ENCODE measurements around the gene CDH4. TPM values are rescaled to one million over a fixed set of nuclear protein-coding genes. Genes with fewer than 3 reads are reported as not detected.

Gene CDH4
- total and polyA plus RNA-seq, 2 of the 4 experiments (the other 2 are of a cell fraction), result 1.6 to 3.5 TPM

GRCh38 chr20:61705386-61706258 lies 453.6 kb downstream of the CDH4 start:
- no peak overlapping the region for H4K8ac ChIP-seq (ENCODE audit: low read depth in 2 of 2, low read length in 2 of 2)
- H3K9me1 ChIP-seq (ENCODE audit: insufficient read depth, low read length), result no peaks in the 10 kb centered on the region
- no peak overlapping the region for H3K4ac ChIP-seq (ENCODE audit: low read depth, low read length)
- no peak overlapping the region for H3K56ac ChIP-seq (ENCODE audit: extremely low read depth, insufficient read depth, low read length)
- no peak overlapping the region for H2AK5ac ChIP-seq (ENCODE audit: low read depth, low read length)
- in situ Hi-C loops (cut with MboI; ENCODE audit: low sequenced_read_pairs), result no loop called here
- no peak overlapping the region for H4K5ac ChIP-seq (ENCODE audit: low read depth, low read length)
- H3K27ac ChIP-seq (ENCODE audit: insufficient read depth, low read length), result no peak overlapping the region
- ChIA-PET POLR2A (ENCODE audit: unreplicated experiment) (no interaction called here), CTCF (no interaction called here)
- no peak overlapping the region for H2BK5ac ChIP-seq (ENCODE audit: low read depth, low read length, poor library complexity, severe bottlenecking)
- H3K27me3 ChIP-seq (ENCODE audit: control insufficient read depth, insufficient read depth, low read length), result no peaks in the 10 kb centered on the region; the same call in 1 of the 2 replicates
- H3K4me1 ChIP-seq (ENCODE audit: control insufficient read depth, insufficient read depth, low read length), result no peaks in the 10 kb centered on the region
- no peak for TF ChIP-seq MAFK (IDR thresholded peaks at IDR 0.05; ENCODE audit: low read depth, low read length)
- no peak for TF ChIP-seq MAZ (IDR thresholded peaks at IDR 0.05; ENCODE audit: borderline replicate concordance, low read depth, low read length)
- no peak for TF ChIP-seq SMC3 (IDR thresholded peaks at IDR 0.05; ENCODE audit: low read depth, low read length)
- no peak for TF ChIP-seq BHLHE40 (IDR thresholded peaks at IDR 0.05; ENCODE audit: low read depth, low read length)
- no peak for TF ChIP-seq FOS (IDR thresholded peaks at IDR 0.05; ENCODE audit: low read depth, low read length)
- H3K9ac ChIP-seq (ENCODE audit: low read depth, low read length), result no peak overlapping the region
- H2AK9ac ChIP-seq (replicated peaks; ENCODE audit: low read depth, low read length, poor library complexity), result no peak overlapping the region
- H3K9me3 ChIP-seq (ENCODE audit: control insufficient read depth, insufficient read depth, low read length), result peaks cover 14% of the 10 kb centered on the region
- H4K91ac ChIP-seq (ENCODE audit: insufficient read depth, low read depth, low read length), result no peak overlapping the region
- no peak for ATAC-seq (ENCODE audit: low read depth)
- no peak overlapping the region for H2BK120ac ChIP-seq (ENCODE audit: low read depth, low read length)
- dilution Hi-C loops (cut with HindIII; ENCODE audit: low sequenced_read_pairs, unreplicated experiment), result no loop called here
- no peak overlapping the region for H3K4me2 ChIP-seq (ENCODE audit: low read depth, low read length)
- no peak overlapping the region for H3K18ac ChIP-seq (ENCODE audit: low read depth, low read length)
- H3K36me3 ChIP-seq (ENCODE audit: control insufficient read depth, insufficient read depth, low read length), result no peaks in the 10 kb centered on the region
- H3K79me1 ChIP-seq (ENCODE audit: low read depth in 1 of 2, low read length in 2 of 2), result no peaks in the 10 kb centered on the region
- BruUV-seq (replicated peaks), result no TSS peak
- no peak overlapping the region for H3K23ac ChIP-seq (ENCODE audit: low read depth, low read length)
- H3K14ac ChIP-seq (replicated peaks; ENCODE audit: low read depth, low read length), result no peak overlapping the region
- no peak overlapping the region for H3K4me3 ChIP-seq (ENCODE audit: insufficient read depth, low read depth, low read length)
- no peaks in the 10 kb centered on the region for H4K20me1 ChIP-seq (ENCODE audit: insufficient read depth, low read length)
- no peak overlapping the region for H2BK15ac ChIP-seq (ENCODE audit: low read depth, low read length)
- intact Hi-C loops (cut with micrococcal nuclease), result no loop called here
- H2BK20ac ChIP-seq (ENCODE audit: low read depth, low read length), result no peak overlapping the region
- no peak for DNase-seq
- no peak overlapping the region for H2AFZ ChIP-seq (replicated peaks; ENCODE audit: low read length, poor library complexity)
- 32% methylated on average over 11 of the region's 26 CpGs; no CpG with 5 or more reads in 1 of the 2 experiments for WGBS, 2 experiments (ENCODE audit: extremely low coverage in 2 of 2, insufficient read length in 1 of 2)

Data from IMR-90 (cell line).